Panc1 (cell line): Measurements from ENCODE around the gene PKNOX2.

Experiments
- CTCF ChIP-seq: fragments of 450-650 bp; IDR thresholded peaks from 2 replicates; pipeline ENCODE4 v1.5.1; 2017; ENCODE audit warnings: mild to moderate bottlenecking
- POLR2AphosphoS5 ChIP-seq: IDR thresholded peaks from 2 replicates; pipeline ENCODE4 v1.6.1; 2012; ENCODE audit warnings: mild to moderate bottlenecking, low read depth, low read length, moderate library complexity
- REST ChIP-seq, 2 experiments: IDR thresholded peaks; 2 replicates each; pipeline ENCODE4 v1.6.1; 2011 to 2012; ENCODE audit warnings: low read depth in 2 of 2, control low read depth in 1 of 2, low read length in 1 of 2, mild to moderate bottlenecking in 1 of 2, moderate library complexity in 1 of 2; ENCODE audit not compliant: insufficient read depth in 1 of 2
- SIN3A ChIP-seq: IDR thresholded peaks from 2 replicates; pipeline ENCODE4 v1.6.1; 2012; ENCODE audit warnings: low read depth, mild to moderate bottlenecking, low read length, moderate library complexity, borderline replicate concordance; ENCODE audit not compliant: insufficient read depth
- TCF7L2 ChIP-seq: IDR thresholded peaks from 2 replicates; pipeline ENCODE4 v1.6.1; 2011; ENCODE audit warnings: mild to moderate bottlenecking, low read depth, low read length, inconsistent platforms

- TF ChIP-seq CTCF (no peak), POLR2AphosphoS5 (no peak), SIN3A (no peak), REST (IDR thresholded peaks at IDR 0.05; ENCODE audit: insufficient read depth in 1 of 2, low read depth in 2 of 2, low read length in 1 of 2) (no peak), TCF7L2 (no peak)
These were observed 32.0 kb upstream of the PKNOX2 start for GRCh38 chr11:125132596-125132995.
